MCF 10A (cell line): ENCODE results near the gene RNU6-9. TPM values are rescaled to one million over a fixed set of nuclear protein-coding genes. Genes with fewer than 3 reads are reported as not detected.
"Not testable (repeated sequence)": the region's sequence is repeated elsewhere in the genome, so short reads cannot be mapped to it uniquely, and the experiment has no call there.

Source experiments
- BruUV-seq: library from RNA; stranded (reverse); fragments of 400-500 nt; replicated peaks from 2 replicates; lab custom pipeline; 2021; lab: Mats Ljungman, UMichigan
- CTCF ChIA-PET: fragments of 300-600 bp; sonication (Branson Sonifier 250); formaldehyde crosslinking; extraction: SDS; loops from one replicate; lab custom pipeline; 2021; ENCODE audit warnings: antibody characterized with exemption, inconsistent platforms; lab: Yijun Ruan, JAX
- POLR2A ChIA-PET: fragments of 300-600, 350-650 bp; sonication (Branson Sonifier 250); formaldehyde crosslinking; extraction: SDS; loops from one replicate; lab custom pipeline; 2020; ENCODE audit warnings: antibody characterized with exemption, inconsistent platforms; lab: Yijun Ruan, JAX
- DNase-seq: peaks from one replicate; pipeline ENCODE4 v3.0.0-alpha.2; 2018; ENCODE audit not compliant: unreplicated experiment
- H3K27ac Mint-ChIP-seq: one replicate; pipeline ENCODE4 v1.8.0; 2022; ENCODE audit warnings: mild to moderate bottlenecking, low read depth, mixed read lengths; ENCODE audit not compliant: unreplicated experiment
- H3K27me3 Mint-ChIP-seq: one replicate; pipeline ENCODE4 v1.8.0; 2022; ENCODE audit warnings: mixed read lengths; ENCODE audit not compliant: insufficient read depth, unreplicated experiment
- H3K36me3 Mint-ChIP-seq: one replicate; pipeline ENCODE4 v1.8.0; 2022; ENCODE audit warnings: mild to moderate bottlenecking, moderate library complexity, mixed read lengths; ENCODE audit not compliant: insufficient read depth, unreplicated experiment
- H3K4me1 Mint-ChIP-seq: one replicate; pipeline ENCODE4 v1.8.0; 2022; ENCODE audit warnings: mixed read lengths; ENCODE audit not compliant: insufficient read depth, unreplicated experiment
- H3K4me3 Mint-ChIP-seq: one replicate; pipeline ENCODE4 v1.8.0; 2022; ENCODE audit warnings: mild to moderate bottlenecking, moderate library complexity, mixed read lengths; ENCODE audit not compliant: unreplicated experiment
- H3K9me3 Mint-ChIP-seq: one replicate; pipeline ENCODE4 v1.8.0; 2022; ENCODE audit warnings: mixed read lengths; ENCODE audit not compliant: unreplicated experiment
- intact Hi-C: fragments of 100-400 bp; cut with micrococcal nuclease; formaldehyde crosslinking; loops from 2 replicates; pipeline ENCODE4 v1.14.1; 2022
- total RNA-seq: library from RNA; stranded (reverse); gene quantifications from 2 replicates; pipeline ENCODE4 v1.2.3, GENCODE V29; 2022
- TF ChIP-seq, protein P1 (sequence below): fragments of 200-600 bp; IDR thresholded peaks from one replicate; pipeline ENCODE4 v1.8.0; 2022; ENCODE audit warnings: antibody characterized with exemption, mild to moderate bottlenecking; ENCODE audit not compliant: unreplicated experiment

The RNU6-9 gene
- total RNA-seq, 1 experiment from 2014 or later = not detected

GRCh38 chr19:876089-876488 is 17.2 kb upstream of the RNU6-9 start:
- no peak for DNase-seq
- H3K4me1 Mint-ChIP-seq = peaks cover 14% of the 10 kb centered on the region
- TF ChIP-seq, protein P1, sequence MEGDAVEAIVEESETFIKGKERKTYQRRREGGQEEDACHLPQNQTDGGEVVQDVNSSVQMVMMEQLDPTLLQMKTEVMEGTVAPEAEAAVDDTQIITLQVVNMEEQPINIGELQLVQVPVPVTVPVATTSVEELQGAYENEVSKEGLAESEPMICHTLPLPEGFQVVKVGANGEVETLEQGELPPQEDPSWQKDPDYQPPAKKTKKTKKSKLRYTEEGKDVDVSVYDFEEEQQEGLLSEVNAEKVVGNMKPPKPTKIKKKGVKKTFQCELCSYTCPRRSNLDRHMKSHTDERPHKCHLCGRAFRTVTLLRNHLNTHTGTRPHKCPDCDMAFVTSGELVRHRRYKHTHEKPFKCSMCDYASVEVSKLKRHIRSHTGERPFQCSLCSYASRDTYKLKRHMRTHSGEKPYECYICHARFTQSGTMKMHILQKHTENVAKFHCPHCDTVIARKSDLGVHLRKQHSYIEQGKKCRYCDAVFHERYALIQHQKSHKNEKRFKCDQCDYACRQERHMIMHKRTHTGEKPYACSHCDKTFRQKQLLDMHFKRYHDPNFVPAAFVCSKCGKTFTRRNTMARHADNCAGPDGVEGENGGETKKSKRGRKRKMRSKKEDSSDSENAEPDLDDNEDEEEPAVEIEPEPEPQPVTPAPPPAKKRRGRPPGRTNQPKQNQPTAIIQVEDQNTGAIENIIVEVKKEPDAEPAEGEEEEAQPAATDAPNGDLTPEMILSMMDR = no peak
- no peak overlapping the region for H3K27ac Mint-ChIP-seq
- no peaks in the 10 kb centered on the region for H3K9me3 Mint-ChIP-seq
- no TSS peak for BruUV-seq
- peaks cover 29% of the 10 kb centered on the region for H3K36me3 Mint-ChIP-seq
- no peaks in the 10 kb centered on the region for H3K27me3 Mint-ChIP-seq
- intact Hi-C loops = no loop called here
- POLR2A ChIA-PET = interaction anchor here (0.6 to 1.2 kb wide), 2 partner anchors 17 to 29 kb away, joined by 3 to 5 read pairs; partner anchors contain the start of genes MED16 and RNU6-9
- H3K4me3 Mint-ChIP-seq = no peak overlapping the region
- CTCF ChIA-PET = no interaction called here

- no peak for DNase-seq
- intact Hi-C loops = no loop called here
- ChIA-PET POLR2A (interaction anchor here (0.6 kb wide), 1 partner anchor 34 kb away, joined by 3 read pairs; no protein-coding TSS in a partner anchor), CTCF (no interaction called here)
- Mint-ChIP-seq H3K9me3 (no peaks in the 10 kb centered on the region), H3K4me1 (peaks cover 14% of the 10 kb centered on the region), H3K27me3 (no peaks in the 10 kb centered on the region), H3K36me3 (peaks cover 35% of the 10 kb centered on the region), H3K27ac (no peak overlapping the region), H3K4me3 (no peak overlapping the region)
- TF ChIP-seq, protein P1 = no peak
- BruUV-seq = no TSS peak
Measured at GRCh38 chr19:876780-877314, 16.4 kb upstream of the RNU6-9 start.

- BruUV-seq, H3K4me3 Mint-ChIP-seq, H3K27me3 Mint-ChIP-seq, DNase-seq, CTCF ChIA-PET, H3K4me1 Mint-ChIP-seq, H3K27ac Mint-ChIP-seq, intact Hi-C loops, H3K9me3 Mint-ChIP-seq: not testable (repeated sequence)
- POLR2A ChIA-PET = interaction anchor here (0.6 to 1.4 kb wide), 2 partner anchors 15 to 255 kb away, joined by 3 read pairs; no protein-coding TSS in a partner anchor
- H3K36me3 Mint-ChIP-seq = peaks cover 38% of the 10 kb centered on the region
Measured at GRCh38 chr19:877992-878660, 15.2 kb upstream of the RNU6-9 start.

DNA sequence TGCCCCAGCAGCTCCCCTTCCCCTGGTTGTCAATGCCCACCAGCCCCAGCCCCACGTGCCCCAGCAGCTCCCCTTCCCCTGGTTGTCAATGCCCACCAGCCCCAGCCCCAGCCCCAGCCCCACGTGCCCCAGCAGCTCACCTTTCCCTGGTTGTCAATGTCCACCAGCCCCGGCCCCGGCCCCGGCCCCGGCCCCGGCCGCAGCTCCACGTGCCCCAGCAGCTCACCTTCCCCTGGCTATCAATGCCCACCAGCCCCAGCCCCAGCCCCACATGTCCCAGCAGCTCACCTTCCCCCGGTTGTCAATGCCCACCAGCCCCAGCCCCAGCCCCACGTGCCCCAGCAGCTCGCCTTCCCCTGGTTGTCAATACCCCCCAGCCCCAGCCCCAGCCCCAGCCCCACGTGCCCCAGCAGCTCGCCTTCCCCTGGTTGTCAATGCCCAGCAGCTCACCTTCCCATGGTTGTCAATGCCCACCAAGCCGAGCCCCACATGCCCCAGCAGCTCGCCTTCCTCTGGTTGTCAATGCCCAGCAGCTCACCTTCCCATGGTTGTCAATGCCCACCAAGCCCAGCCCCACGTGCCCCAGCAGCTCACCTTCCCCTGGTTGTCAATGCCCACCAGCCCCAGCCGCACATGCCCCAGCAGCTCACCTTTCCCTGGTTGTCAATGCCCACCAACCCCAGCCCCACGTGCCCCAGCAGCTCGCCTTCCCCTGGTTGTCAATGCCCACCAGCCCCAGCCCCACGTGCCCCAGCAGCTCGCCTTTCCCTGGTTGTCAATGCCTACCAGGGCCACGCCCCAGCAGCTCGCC is 14.3 kb upstream of the RNU6-9 start:
- intact Hi-C loops, BruUV-seq, H3K4me3 Mint-ChIP-seq, H3K9me3 Mint-ChIP-seq, H3K27ac Mint-ChIP-seq, H3K27me3 Mint-ChIP-seq, DNase-seq: not testable (repeated sequence)
- H3K4me1 Mint-ChIP-seq = peaks cover 12% of the 10 kb centered on the region
- CTCF ChIA-PET = interaction anchor here (0.6 to 1.2 kb wide), 3 partner anchors 34 to 110 kb away, joined by 3 to 6 read pairs (median 6); no protein-coding TSS in a partner anchor
- POLR2A ChIA-PET = interaction anchor here (0.6 to 1.4 kb wide), 4 partner anchors 16 to 335 kb away, joined by 3 read pairs; no protein-coding TSS in a partner anchor
- peaks cover 46% of the 10 kb centered on the region for H3K36me3 Mint-ChIP-seq
